ENCODE measurements around the gene PTBP2.
A peak's percentile ranks its signal among the peaks of the same experiment; 100 is the strongest.

The PTBP2 gene

DNA sequence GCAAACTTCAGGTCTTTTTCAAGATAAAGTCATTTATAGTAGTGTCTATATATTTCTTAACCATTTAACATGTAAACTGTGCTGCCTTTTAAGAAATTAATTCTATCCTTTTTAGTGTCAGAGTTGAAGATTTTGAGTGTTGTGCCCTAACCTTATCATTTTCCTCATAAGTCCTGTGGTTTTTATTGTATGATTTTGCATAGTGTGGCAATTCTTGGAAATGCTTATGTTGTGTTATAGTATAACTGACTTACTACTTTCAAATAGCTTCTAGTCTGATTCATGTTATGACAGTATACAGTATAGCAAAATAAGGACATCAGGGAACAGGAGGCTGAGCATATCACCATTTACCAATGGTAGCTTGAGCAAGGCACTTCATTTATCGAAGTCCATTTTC is 99.1 kb downstream of the PTBP2 start:
- FAIRE-seq (no peak), DNase-seq (ENCODE audit: low spot score) (no peak)

DNA sequence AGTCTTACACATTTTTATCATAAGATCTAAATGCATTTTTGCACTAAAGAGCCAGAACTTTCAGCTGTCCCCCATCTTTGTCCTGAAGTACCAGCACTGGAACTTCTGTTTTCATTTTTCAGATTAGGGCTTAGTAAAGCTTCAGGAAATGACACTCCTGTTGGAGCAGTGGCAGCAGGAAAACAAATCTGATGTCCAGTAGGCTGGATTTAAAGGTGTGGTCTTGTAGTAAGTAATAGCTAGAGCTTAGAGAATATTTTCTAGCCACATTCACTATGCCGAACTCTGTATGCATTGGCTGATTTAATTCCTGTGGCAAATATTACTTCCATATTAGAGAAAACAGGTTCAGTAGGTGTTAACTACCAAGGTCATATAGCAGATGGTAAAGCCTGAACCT is 103.6 kb downstream of the PTBP2 start:
- no peak for FAIRE-seq
- DNase-seq (ENCODE audit: low spot score): no peak

DNA sequence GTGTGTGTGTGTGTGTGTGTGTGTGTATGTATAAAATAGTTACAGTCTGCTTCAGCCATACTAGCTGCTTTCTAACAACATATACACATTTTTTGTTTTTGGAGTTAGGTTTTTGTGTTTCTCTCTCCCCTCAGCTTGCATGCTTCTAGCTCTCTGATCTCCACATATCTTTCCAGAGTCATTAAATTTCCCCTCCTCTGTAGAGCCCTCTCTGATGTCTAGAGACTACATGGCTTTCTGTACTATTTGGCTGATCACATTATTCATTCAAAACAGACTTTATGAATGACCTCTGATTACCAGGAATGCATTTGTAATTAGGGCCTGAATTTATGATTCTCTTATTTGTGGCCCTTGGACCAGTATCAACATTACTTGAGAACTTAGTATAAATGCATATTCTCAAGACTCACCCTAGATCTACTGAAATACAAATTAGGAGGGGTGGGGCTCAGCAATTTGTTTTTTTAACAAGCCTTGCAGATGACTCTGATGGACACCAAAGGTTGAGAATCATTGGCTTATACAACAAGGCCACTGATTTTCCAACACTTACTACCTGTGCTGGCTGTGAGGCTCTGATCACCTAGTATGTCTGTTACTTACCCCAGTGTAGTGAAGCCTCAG is 104.5 kb downstream of the PTBP2 start:
- DNase-seq (ENCODE audit: low spot score): no peak
- FAIRE-seq: no peak

DNA sequence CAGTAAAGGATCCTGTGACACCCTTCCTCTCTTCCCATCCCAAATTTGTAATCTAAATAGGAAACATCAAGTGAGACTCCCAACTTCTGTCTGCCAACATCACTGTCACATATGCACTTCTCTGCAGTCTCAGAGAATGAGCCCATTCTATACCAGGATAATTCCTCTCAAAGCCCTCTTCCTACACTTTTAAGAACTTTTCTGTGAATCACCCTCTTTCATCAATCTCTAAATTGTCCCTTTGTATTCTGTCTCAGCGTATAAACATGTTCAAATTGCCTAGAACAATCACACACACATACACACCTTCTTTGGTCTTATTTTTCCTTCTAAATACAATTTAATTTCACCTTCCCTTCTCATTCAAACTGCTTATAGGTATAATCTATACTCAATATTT is 111.8 kb downstream of the PTBP2 start:
- no peak for FAIRE-seq

DNA sequence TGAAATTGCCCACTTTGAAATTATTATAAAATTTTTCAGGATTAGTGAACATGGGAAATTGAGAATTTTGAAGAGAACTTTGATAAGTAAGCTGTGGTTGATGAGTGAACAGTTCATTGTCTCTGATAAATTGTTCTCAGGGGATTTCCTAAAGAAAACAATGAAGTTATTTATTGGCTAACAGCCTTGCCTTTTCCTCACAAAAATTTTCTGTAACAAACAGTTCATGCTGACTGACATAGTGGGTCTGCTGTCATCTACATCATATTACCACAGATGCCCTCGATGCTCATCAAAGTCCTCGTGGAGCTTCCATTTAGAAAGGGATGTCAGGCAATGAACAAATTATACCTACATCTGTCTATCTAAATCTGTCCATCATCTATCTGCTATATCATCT is 113.4 kb downstream of the PTBP2 start:
- no peak for DNase-seq (ENCODE audit: low spot score)
- no peak for FAIRE-seq

More for the DNA sequence above, 111.8 kb downstream of the PTBP2 start:
- DNase-seq (ENCODE audit: low spot score): no peak

DNA sequence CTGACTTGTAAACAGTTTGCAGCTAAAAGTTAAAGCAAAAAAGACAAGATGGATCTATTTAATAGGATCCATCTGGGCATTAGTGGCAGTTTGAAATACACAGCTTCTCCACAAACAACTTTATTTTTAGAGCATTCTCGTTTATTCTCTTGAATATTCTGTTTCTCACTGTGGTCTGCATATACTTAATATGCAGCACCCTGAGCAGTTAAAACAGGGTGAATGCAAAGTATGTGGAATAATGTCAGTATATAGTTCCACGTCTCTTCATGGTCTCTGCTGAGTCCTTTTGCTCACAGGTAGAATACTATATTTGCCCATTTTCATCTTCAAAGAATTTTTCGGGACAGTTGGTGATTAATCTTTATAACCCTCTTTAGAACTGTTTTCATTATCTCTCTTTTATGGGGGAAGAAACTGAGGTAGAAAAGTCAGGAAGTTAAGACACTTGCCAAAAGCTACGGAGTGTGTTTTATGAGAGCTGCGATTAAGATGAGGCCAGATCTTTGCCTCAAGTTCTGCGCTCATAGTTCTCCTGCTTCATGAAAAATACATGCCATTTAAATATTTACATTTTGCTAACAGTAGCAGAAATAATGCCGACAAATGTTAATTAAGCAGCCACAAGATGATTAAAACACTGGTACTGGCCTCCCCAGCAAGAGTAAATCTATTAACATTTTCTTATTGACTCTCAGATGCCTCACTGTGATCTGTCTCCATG is 115.6 kb downstream of the PTBP2 start:
- DNase-seq (ENCODE audit: low spot score): no peak
- no peak for FAIRE-seq

DNA sequence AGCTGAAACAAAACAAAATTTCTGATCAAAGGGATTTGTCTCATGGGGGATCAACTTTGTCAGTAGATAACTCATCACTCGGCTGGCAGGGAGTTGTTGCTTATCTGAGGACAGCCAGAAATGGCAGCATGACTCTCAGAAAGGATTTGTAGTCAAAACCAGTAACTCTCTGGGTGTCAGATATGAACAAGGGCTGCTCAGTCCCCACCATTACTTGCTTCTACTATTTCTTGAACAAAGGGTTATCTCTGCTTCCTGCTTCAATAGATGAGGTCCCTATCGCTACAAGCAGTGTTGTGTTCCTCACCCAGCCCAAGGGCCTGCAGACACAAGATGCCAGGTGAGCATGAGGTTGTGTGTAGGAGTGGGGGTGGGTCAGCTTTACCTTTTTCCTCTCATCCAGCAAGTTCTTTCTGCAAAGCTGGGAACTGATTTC is 116.2 kb downstream of the PTBP2 start:
- DNase-seq (ENCODE audit: low spot score) (no peak), FAIRE-seq (no peak)

DNA sequence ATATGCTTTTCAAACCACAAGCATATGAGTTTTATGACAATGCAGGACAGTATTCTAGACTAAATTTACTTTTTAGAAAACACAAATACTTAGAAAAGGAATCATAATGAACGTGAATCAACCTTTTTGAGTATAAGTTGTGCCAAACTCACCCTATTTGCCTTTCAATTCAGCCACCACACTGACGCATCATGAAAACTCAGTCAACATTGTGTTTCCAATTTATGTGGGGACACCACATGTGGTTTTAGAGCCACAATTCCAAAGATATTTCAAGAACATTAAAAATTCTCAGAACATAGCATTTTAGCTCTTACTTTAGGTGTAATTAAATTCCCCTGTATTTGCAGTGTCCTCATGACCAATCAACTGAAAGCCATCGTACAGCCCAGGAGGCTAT is 118.8 kb downstream of the PTBP2 start:
- FAIRE-seq (no peak), DNase-seq (ENCODE audit: low spot score) (no peak)

DNA sequence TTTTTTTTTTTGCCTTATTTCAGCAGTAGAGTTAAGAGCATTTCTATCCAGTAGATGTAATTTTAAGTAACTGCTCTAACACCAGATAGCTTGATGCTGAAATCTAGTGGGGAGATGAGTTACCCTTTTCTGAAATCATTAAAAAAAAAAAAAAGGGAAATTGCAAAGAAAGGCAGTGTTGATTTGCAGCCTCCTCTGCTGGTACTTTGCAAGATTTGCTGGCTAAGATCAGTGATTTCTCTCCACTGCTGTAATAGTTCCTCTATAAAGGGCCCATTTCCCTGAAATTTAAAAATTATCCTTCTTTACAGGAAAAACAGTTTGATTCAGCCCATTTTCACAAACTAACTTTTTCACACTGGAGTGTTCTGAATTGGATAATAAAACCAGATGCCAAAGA is 120.6 kb downstream of the PTBP2 start:
- DNase-seq (ENCODE audit: low spot score) (no peak), FAIRE-seq (no peak)

DNA sequence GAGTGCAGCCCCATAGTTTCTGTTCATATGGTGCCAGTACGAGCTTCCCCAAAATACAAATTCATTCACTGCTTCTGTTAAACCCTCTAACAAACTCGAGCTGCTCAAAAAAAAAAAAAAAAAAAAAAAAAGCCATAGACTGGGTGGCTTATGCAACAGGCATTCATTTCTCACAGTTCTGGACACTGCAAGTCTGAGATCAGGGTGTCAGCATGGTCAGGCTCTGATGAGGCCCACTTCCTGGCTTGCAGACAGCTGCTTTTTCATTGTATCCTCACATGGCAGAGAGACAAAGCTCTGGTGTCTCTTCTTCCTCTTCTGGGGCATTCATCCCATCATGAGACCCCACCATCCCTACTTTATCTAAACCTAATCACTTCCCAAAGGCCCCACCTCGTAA is 121.6 kb downstream of the PTBP2 start:
- no peak for DNase-seq (ENCODE audit: low spot score)
- no peak for FAIRE-seq

DNA sequence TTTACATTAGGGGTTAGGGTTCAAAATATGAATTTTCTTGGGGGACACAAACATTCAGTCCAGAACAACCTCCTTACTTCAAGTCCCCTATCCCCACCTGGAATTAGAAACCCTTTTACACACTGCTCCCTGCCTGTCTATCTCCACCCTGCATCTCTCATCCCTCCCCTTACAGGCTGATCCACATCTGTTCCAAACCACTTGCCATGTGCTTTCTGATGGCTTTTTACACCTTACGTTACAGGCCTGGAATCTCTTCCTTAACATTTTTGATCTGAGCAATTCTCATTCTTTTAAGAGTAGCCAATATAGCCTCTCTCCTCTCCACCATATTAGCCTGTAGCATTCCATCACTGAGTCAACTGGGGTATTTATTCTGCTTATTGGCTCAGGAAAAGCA is 122.0 kb downstream of the PTBP2 start:
- DNase-seq (ENCODE audit: low spot score) (no peak), FAIRE-seq (no peak)

DNA sequence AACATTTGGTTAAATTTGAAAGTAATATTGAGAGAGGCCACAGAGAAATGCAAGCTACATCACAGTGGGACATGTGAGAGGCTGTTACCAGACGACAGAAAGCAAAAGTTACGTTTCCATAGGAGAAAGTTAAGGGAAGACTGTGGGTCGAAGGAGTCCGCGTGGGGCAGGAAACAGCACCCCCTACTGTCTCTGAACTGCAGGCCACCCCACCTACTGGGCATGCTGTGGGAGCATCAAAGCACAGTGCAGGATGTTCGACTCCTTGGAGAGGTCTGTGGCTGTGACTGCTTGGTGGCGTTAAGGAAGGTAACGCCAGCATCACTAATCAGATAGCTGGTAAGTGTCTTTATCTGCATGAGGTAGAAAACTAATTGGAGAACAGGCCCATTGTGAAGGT is 123.9 kb downstream of the PTBP2 start:
- peak; percentile 48 for DNase-seq (ENCODE audit: low spot score)
- no peak for FAIRE-seq

DNA sequence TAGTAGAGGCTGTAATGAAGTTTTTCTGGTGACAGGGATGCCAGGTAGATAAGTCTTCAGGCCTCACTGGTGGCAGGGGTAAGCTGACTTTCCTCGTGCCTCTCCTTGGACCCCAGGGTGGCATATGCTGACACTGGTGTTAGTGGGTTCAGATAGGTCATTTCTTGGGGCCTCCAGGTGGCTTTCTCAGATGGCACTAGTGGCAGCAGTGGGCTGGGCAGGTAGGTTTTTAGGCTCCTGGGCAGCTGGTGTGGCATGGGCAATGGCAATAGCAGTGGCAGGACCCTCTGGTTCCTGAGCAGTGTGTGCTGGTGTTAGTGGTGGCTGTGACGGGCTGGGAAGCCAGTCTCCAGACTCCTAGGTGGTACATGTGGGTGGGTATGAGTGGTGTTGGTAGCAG is 140.3 kb downstream of the PTBP2 start:
- DNase-seq (ENCODE audit: low spot score): no peak
- FAIRE-seq: no peak

DNA sequence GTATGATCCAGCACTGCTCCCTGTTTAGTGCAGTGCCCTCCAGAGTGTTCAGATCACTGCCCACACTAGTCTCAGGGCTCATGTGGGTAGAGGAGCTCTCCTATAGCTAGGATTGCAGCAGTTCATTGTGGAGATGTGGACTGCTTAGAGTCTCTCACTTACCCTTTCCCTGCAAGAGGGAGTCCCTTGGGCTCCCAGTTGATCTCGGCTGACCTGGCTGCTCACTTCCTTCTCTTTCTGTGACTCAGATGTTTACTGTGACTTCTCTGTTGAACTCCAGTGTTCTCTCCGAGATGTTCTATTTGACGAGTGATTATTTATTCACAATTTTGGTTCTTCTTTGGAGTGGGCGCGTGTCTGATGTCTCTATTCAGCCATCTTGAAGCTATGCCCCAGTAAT is 141.9 kb downstream of the PTBP2 start:
- no peak for DNase-seq (ENCODE audit: low spot score)
- FAIRE-seq: no peak

All from urothelium cell line (cell line).